HG03378 (cell line): ENCODE measurements around the gene TMCO1.
"Not testable (repeated sequence)": the region's sequence is repeated elsewhere in the genome, so short reads cannot be mapped to it uniquely, and the experiment has no call there.

Experiments used
- ATAC-seq: cut with Tn5 transposase; IDR thresholded peaks from one replicate; pipeline ENCODE4 v1.9.1; 2021; ENCODE audit warnings: mild to moderate bottlenecking, moderate library complexity; ENCODE audit not compliant: unreplicated experiment

The TMCO1 gene

DNA sequence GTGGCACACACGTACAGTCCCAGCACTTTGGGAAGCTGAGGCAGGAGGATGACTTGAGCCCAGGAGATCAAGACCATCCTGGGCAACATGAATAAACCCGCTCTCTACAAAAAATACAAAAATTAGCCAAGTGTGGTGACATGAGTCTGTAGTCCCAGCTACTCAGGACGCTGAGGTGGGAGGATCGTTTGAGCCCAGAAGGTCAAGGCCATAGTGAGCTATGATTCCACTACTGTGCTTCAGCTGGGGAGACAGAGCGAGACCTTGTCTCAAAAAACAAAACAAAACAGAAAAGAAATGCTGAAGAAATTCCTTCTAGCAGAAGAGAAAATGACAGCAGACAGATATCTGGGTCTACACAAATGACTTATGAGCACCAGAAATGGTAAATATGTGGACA, 80.6 kb downstream of the TMCO1 start:
- ATAC-seq: no peak

- peak; percentile 48 for ATAC-seq
Observed at GRCh38 chr1:165686971-165687433, 81.7 kb downstream of the TMCO1 start.

DNA sequence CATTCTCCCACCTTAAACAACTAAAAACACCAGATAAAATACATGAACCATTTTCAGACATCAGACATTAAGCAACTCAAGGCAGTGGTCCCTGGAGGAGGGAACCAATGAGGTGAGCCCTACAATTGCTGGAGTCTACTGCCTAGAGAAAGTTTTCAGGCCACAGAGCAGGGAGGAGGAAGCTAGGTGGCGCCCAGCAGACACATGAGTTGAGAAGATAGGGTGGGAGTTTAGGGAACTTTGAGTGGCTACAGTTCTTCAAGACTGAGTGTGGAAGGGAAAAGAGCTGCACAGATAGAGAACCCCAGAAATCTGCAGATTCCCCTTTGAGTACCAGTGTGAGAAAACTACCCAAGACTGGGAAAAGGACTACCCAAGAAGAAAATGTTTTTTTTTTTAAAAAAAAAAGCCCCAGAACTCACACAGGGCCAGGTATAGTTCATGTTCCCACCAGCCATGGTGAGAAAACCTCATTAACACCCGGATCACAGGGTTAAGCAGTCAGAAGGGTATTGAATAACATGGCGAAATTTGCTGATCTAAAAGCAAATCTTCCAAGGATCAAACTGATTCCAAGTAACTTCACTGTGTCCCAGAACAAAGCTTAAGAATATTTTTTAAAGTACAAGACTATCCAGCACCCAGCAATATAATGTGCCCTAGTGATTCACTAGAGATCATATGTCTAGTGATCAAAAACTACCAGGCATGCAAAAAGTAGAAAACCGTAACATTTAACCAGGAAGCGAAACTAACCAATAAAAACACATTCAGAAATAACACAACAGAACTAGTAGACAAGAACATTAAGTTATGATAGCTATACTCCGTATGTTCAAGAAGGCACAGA, 82.3 kb downstream of the TMCO1 start:
- ATAC-seq: peak; percentile 79

- ATAC-seq: no peak
Observed at GRCh38 chr1:165683848-165684485, 84.7 kb downstream of the TMCO1 start.

DNA sequence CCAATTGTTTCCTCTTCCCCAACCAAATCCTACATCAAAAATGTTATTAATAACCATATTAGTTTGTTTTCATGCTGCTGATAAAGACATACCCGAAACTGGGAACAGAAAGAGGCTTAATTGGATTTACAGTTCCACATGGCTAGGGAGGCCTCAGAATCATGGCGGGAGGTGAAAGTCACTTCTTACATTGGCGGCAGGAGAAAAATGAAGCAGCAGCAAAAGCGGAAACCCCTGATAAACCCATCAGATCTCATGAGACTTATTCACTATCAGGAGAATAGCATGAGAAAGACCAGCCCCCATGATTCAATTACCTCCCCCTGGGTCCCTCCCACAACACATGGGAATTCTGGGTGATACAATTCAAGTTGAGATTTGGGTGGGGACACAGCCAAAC, 87.9 kb downstream of the TMCO1 start:
- ATAC-seq: not testable (repeated sequence)

DNA sequence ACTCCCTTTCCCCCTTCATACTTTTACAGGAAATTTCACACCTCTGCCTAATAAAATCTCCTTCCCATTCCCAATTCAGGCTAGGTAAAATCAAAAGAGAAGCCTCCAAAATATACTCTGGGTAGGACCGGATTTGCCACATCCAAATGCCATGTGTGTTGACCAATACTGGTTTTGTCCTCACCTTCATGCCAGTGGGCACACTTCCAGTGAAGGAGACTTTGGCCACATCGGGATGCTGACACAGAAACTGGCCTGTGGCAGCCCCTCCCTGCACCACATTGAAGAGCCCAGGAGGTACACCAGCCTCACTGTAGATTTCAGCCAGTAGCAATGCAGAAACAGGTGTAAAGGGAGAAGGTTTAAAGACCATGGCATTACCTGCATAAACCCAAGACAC, 88.4 kb downstream of the TMCO1 start:
- ATAC-seq: no peak

DNA sequence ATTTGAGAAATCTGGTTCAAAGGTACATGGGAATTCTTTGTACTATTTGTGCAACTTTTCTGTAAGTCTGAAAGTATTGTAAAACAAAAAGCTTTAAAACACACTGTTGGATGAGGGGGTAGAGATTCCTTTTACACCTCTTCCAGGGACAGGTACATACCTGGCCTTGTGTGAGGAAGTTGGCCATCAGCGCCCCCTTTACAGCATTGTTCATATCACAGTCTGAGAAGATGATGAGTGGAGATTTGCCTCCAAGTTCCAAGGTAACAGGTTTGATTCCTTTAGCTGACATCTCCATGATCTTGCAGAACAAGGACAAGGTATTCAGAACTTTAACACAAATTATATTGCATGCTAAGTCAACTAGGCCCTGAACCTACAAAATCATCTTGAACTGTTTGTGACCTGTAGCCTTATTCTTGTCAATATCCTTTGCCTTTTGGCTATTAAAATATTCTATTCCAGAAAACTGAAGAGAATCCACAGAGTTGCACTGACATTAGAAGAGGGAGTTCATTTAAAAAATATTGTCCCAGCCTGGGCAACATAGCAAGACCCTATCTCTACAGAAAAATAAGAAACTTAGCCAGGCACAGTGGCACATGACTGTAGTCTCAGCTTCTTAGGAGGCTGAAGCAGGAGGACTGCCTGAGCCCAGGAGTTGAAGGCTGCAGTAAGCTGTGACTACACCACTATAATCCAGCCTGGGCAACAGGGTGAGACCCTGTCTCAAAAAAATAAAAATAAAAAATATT, 89.2 kb downstream of the TMCO1 start:
- ATAC-seq: no peak

DNA sequence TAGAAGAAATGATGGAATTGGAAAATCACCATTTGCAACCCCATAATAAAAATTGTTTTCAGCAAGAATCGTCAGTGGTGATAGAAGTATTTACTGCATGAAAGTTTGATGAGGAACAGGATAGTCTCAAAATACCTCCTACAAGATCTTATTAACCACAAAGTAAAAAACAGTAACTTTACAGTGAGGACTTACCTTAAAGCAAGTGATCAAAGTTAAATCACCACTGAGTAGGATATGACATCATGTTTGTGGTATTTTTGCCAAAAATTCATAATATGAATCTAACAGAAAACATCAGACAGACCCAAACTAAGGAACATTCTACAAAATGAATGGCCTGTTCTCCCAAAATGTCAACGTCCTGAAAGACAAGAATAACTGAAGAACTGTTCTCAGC, 90.2 kb downstream of the TMCO1 start:
- no peak for ATAC-seq
